DMS 273 treated with DMSO at 0.1 percent for 48 hours (cell line): ENCODE measurements around the gene HIVEP3.

ENCODE experiments used
- DNase-seq: peaks from one replicate; lab custom pipeline; 2025; lab: John Stamatoyannopoulos, UW

Gene HIVEP3

GRCh38 chr1:41631154-41631553, 287.6 kb downstream of the HIVEP3 start:
- DNase-seq: no peak

GRCh38 chr1:41629571-41629970, 289.2 kb downstream of the HIVEP3 start:
- no peak for DNase-seq

- no peak for DNase-seq
Observed at GRCh38 chr1:41629141-41629540, 289.6 kb downstream of the HIVEP3 start.

GRCh38 chr1:41627491-41628280, 291.0 kb downstream of the HIVEP3 start:
- no peak for DNase-seq

- DNase-seq: no peak
Observed at GRCh38 chr1:41626616-41627375, 291.9 kb downstream of the HIVEP3 start.

- DNase-seq: no peak
Observed at GRCh38 chr1:41626146-41626545, 292.6 kb downstream of the HIVEP3 start.

GRCh38 chr1:41623736-41624135, 295.0 kb downstream of the HIVEP3 start:
- no peak for DNase-seq

GRCh38 chr1:41622859-41623732, 295.6 kb downstream of the HIVEP3 start:
- DNase-seq: no peak

GRCh38 chr1:41622402-41622801, 296.3 kb downstream of the HIVEP3 start:
- DNase-seq: no peak

- no peak for DNase-seq
Observed at GRCh38 chr1:41621791-41622190, 296.9 kb downstream of the HIVEP3 start.

GRCh38 chr1:41621256-41621655, 297.5 kb downstream of the HIVEP3 start:
- DNase-seq: no peak

GRCh38 chr1:41620365-41621169, 298.2 kb downstream of the HIVEP3 start:
- no peak for DNase-seq

GRCh38 chr1:41619511-41620364, 299.0 kb downstream of the HIVEP3 start:
- no peak for DNase-seq

GRCh38 chr1:41618871-41619270, 299.9 kb downstream of the HIVEP3 start:
- DNase-seq: no peak

GRCh38 chr1:41618066-41618825, 300.5 kb downstream of the HIVEP3 start:
- DNase-seq: no peak

- DNase-seq: no peak
Observed at GRCh38 chr1:41617336-41617735, 301.4 kb downstream of the HIVEP3 start.

GRCh38 chr1:41616563-41616962, 302.2 kb downstream of the HIVEP3 start:
- DNase-seq: no peak

GRCh38 chr1:41615981-41616380, 302.7 kb downstream of the HIVEP3 start:
- DNase-seq: no peak

GRCh38 chr1:41615316-41615715, 303.4 kb downstream of the HIVEP3 start:
- DNase-seq: no peak

- no peak for DNase-seq
Observed at GRCh38 chr1:41614818-41615217, 303.9 kb downstream of the HIVEP3 start.
